IMR-90 (cell line): ENCODE data around the gene EIF4H.

Experiments
- CTCF ChIP-seq: conservative IDR thresholded peaks from 2 replicates; pipeline ENCODE4 v1.5.1; 2012; ENCODE audit warnings: mild to moderate bottlenecking, low read depth, low read length, improper control_type of control experiment
- RAD21 ChIP-seq: IDR thresholded peaks from 2 replicates; pipeline ENCODE4 v1.6.1; 2012; ENCODE audit warnings: low read length, improper control_type of control experiment
- SMC3 ChIP-seq: fragments of 150-350 bp; IDR thresholded peaks from 2 replicates; pipeline ENCODE4 v1.6.1; 2016; ENCODE audit warnings: low read depth, mild to moderate bottlenecking, antibody characterized with exemption, low read length, moderate library complexity

GRCh38 chr7:74185016-74185415 lies 10.9 kb downstream of the EIF4H start:
- TF ChIP-seq SMC3, result no peak
- TF ChIP-seq RAD21, result no peak
- TF ChIP-seq CTCF, result no peak
